ENCODE data around the gene UNC13B. TPM values are rescaled to one million over a fixed set of nuclear protein-coding genes. Genes with fewer than 3 reads are reported as not detected.
"Not testable (repeated sequence)": the region's sequence is repeated elsewhere in the genome, so short reads cannot be mapped to it uniquely, and the experiment has no call there.

The UNC13B gene
- total RNA-seq, 1 experiment from 2014 or later = 48.2 TPM

GRCh38 chr9:35156781-35157180 is 5.0 kb upstream of the UNC13B start:
- Histone ChIP-seq H3K79me2 (ENCODE audit: insufficient read depth, low read length) (no peaks in the 10 kb centered on the region), H3K14ac (ENCODE audit: insufficient read depth, low read length) (no peak overlapping the region), H3T11ph (ENCODE audit: low read length) (no peak overlapping the region), H2BK15ac (ENCODE audit: low read depth, low read length) (no peak overlapping the region), H2BK5ac (ENCODE audit: insufficient read length, low read length) (no peak overlapping the region), H2AK5ac (ENCODE audit: insufficient read length, low read length) (no peak overlapping the region), H3K4ac (ENCODE audit: low read depth, low read length) (no peak overlapping the region), H4K5ac (ENCODE audit: insufficient read length, low read depth, low read length) (no peak overlapping the region), H3K23ac (ENCODE audit: insufficient read length, low read depth, low read length) (no peak overlapping the region), H3K79me1 (ENCODE audit: insufficient read depth, low read depth, low read length, poor library complexity, severe bottlenecking) (no peaks in the 10 kb centered on the region), H3K18ac (ENCODE audit: insufficient read length, low read depth, low read length) (no peak overlapping the region), H2BK12ac (ENCODE audit: insufficient read length, low read depth, low read length) (no peak overlapping the region), H3K27ac (ENCODE audit: insufficient read length, low read depth, low read length) (no peak overlapping the region), H2BK120ac (ENCODE audit: low read depth, low read length, poor library complexity, severe bottlenecking) (no peak overlapping the region), H4K20me1 (ENCODE audit: control insufficient read depth, insufficient read depth, insufficient read length) (no peaks in the 10 kb centered on the region), H3K23me2 (ENCODE audit: insufficient read length, low read depth, low read length, poor library complexity, severe bottlenecking) (no peaks in the 10 kb centered on the region), H4K8ac (replicated peaks; ENCODE audit: insufficient read length, low read depth, low read length) (no peak overlapping the region), H2AFZ (ENCODE audit: low read length) (no peak overlapping the region), H3K56ac (ENCODE audit: insufficient read length, low read depth, low read length) (no peak overlapping the region), H2BK20ac (ENCODE audit: low read depth, low read length, poor library complexity, severe bottlenecking) (no peak overlapping the region), H3K27me3 (ENCODE audit: insufficient read depth, low read length) (no peaks in the 10 kb centered on the region), H4K91ac (ENCODE audit: insufficient read length, low read depth, low read length) (no peak overlapping the region), H3K4me2 (ENCODE audit: insufficient read depth, insufficient read length, low read length) (no peak overlapping the region), H3K4me1 (ENCODE audit: insufficient read depth, low read length) (peaks cover 4% of the 10 kb centered on the region; the same call in 1 of the 2 replicates), H3K9ac (ENCODE audit: extremely low read depth, insufficient read length, low read length) (no peak overlapping the region), H3K9me3 (ENCODE audit: control insufficient read depth, low read depth, low read length) (no peaks in the 10 kb centered on the region)
- peaks cover 0 to 6% of the 10 kb centered on the region in 2 experiments; a peak in 2 of 5 replicates for H3K9me3 Mint-ChIP-seq
- H3K27ac Mint-ChIP-seq = no peak overlapping the region
- peak overlapping the region in 1 of 2 experiments; percentile 7; a peak in 1 of 5 replicates for H3K4me3 Mint-ChIP-seq
- H3K27me3 Mint-ChIP-seq (ENCODE audit: low read depth) = no peaks in the 10 kb centered on the region
- H3K4me1 Mint-ChIP-seq = peaks cover 7 to 20% of the 10 kb centered on the region in 2 experiments
- no peak for DNase-seq
- no peak for TF ChIP-seq CTCF (conservative IDR thresholded peaks at IDR 0.05)
- peaks cover 0 to 8% (median 6%) of the 10 kb centered on the region in 3 experiments; a peak in 6 of 7 replicates for H3K36me3 Mint-ChIP-seq (ENCODE audit: insufficient read depth in 1 of 3, low read depth in 3 of 3)

- H3K27ac ChIP-seq (ENCODE audit: insufficient read length, low read depth, low read length); H3K79me2 ChIP-seq (ENCODE audit: insufficient read depth, low read length); DNase-seq; H3K4me2 ChIP-seq (ENCODE audit: insufficient read depth, insufficient read length, low read length); H2BK12ac ChIP-seq (ENCODE audit: insufficient read length, low read depth, low read length); H2AFZ ChIP-seq (ENCODE audit: low read length); H2BK5ac ChIP-seq (ENCODE audit: insufficient read length, low read length); H3T11ph ChIP-seq (ENCODE audit: low read length); H4K91ac ChIP-seq (ENCODE audit: insufficient read length, low read depth, low read length); H3K36me3 Mint-ChIP-seq (ENCODE audit: insufficient read depth in 1 of 3, low read depth in 3 of 3); H2BK20ac ChIP-seq (ENCODE audit: low read depth, low read length, poor library complexity, severe bottlenecking); H2AK5ac ChIP-seq (ENCODE audit: insufficient read length, low read length); H2BK120ac ChIP-seq (ENCODE audit: low read depth, low read length, poor library complexity, severe bottlenecking); H3K23me2 ChIP-seq (ENCODE audit: insufficient read length, low read depth, low read length, poor library complexity, severe bottlenecking); H3K18ac ChIP-seq (ENCODE audit: insufficient read length, low read depth, low read length); H3K23ac ChIP-seq (ENCODE audit: insufficient read length, low read depth, low read length); H3K27me3 Mint-ChIP-seq (ENCODE audit: low read depth); H4K20me1 ChIP-seq (ENCODE audit: control insufficient read depth, insufficient read depth, insufficient read length); H3K9ac ChIP-seq (ENCODE audit: extremely low read depth, insufficient read length, low read length); H4K8ac ChIP-seq (replicated peaks; ENCODE audit: insufficient read length, low read depth, low read length); H3K4ac ChIP-seq (ENCODE audit: low read depth, low read length); H3K79me1 ChIP-seq (ENCODE audit: insufficient read depth, low read depth, low read length, poor library complexity, severe bottlenecking); H3K9me3 Mint-ChIP-seq; H3K14ac ChIP-seq (ENCODE audit: insufficient read depth, low read length); H3K56ac ChIP-seq (ENCODE audit: insufficient read length, low read depth, low read length); H3K4me1 ChIP-seq (ENCODE audit: insufficient read depth, low read length); H4K5ac ChIP-seq (ENCODE audit: insufficient read length, low read depth, low read length); H2BK15ac ChIP-seq (ENCODE audit: low read depth, low read length); H3K9me3 ChIP-seq (ENCODE audit: control insufficient read depth, low read depth, low read length); H3K27me3 ChIP-seq (ENCODE audit: insufficient read depth, low read length): not testable (repeated sequence)
- Mint-ChIP-seq H3K27ac (peak overlapping the region; percentile 16 to 92 (median 82); a peak in 4 of 7 replicates), H3K4me3 (peak overlapping the region in 1 of 2 experiments; percentile 34; a peak in 1 of 5 replicates), H3K4me1 (peaks cover 13 to 25% of the 10 kb centered on the region in 2 experiments)
- no CpG with 5 or more reads among the region's 6 CpGs for WGBS (ENCODE audit: extremely low coverage, insufficient read length, low lambda C conversion rate)
Observed at GRCh38 chr9:35157836-35158235, 4.0 kb upstream of the UNC13B start.
